GM13976 (cell line): ENCODE data around the gene PDP2.

Experiments
- DNase-seq: peaks from one replicate; pipeline ENCODE4 v3.0.0; 2012; ENCODE audit warnings: low spot score
- CTCF ChIP-seq: IDR thresholded peaks from 2 replicates; pipeline ENCODE4 v1.5.1; 2012; ENCODE audit warnings: borderline replicate concordance, mild to moderate bottlenecking; ENCODE audit not compliant: insufficient read depth; ENCODE audit errors: extremely low read depth, missing control alignments, control extremely low read depth
- in situ Hi-C: fragments of 300-500 bp; cut with MboI; formaldehyde crosslinking; loops from one replicate; pipeline ENCODE4 v1.12.0; 2022; ENCODE audit warnings: low sequenced_read_pairs, mixed read lengths, inconsistent platforms; ENCODE audit not compliant: unreplicated experiment

The PDP2 gene

GRCh38 chr16:66846831-66847230 lies 33.5 kb upstream of the PDP2 start:
- no peak for DNase-seq

GRCh38 chr16:66847533-66848067 lies 32.7 kb upstream of the PDP2 start:
- no peak for DNase-seq
- in situ Hi-C loops, result no loop called here
- no peak for TF ChIP-seq CTCF

More at GRCh38 chr16:66846831-66847230, 33.5 kb upstream of the PDP2 start:
- in situ Hi-C loops, result no loop called here
- no peak for TF ChIP-seq CTCF

- in situ Hi-C loops, result no loop called here
- no peak for TF ChIP-seq CTCF
- no peak for DNase-seq
Measured at GRCh38 chr16:66848172-66848571, 32.1 kb upstream of the PDP2 start.

GRCh38 chr16:66849021-66849420 lies 31.3 kb upstream of the PDP2 start:
- no peak for TF ChIP-seq CTCF
- no peak for DNase-seq
- in situ Hi-C loops, result no loop called here

- TF ChIP-seq CTCF, result no peak
- in situ Hi-C loops, result no loop called here
- DNase-seq, result no peak
Measured at GRCh38 chr16:66849549-66849948, 30.8 kb upstream of the PDP2 start.

- no peak for TF ChIP-seq CTCF
- DNase-seq, result no peak
- in situ Hi-C loops, result loop anchor here (25.0 kb wide), 1 partner anchor 438 kb away; no protein-coding TSS in a partner anchor
Measured at GRCh38 chr16:66850115-66850815, 30.1 kb upstream of the PDP2 start.
